Ishikawa (cell line): ENCODE results near the gene SLIT3.

ENCODE experiments used
- EGR1 ChIP-seq: IDR thresholded peaks from 2 replicates; pipeline ENCODE4 v1.6.1; 2012
- YY1 ChIP-seq: IDR thresholded peaks from 2 replicates; pipeline ENCODE4 v1.6.1; 2012; ENCODE audit warnings: low read depth
- TF ChIP-seq, protein P1 (sequence below): IDR thresholded peaks from 2 replicates; pipeline ENCODE4 v1.6.1; 2012

DNA sequence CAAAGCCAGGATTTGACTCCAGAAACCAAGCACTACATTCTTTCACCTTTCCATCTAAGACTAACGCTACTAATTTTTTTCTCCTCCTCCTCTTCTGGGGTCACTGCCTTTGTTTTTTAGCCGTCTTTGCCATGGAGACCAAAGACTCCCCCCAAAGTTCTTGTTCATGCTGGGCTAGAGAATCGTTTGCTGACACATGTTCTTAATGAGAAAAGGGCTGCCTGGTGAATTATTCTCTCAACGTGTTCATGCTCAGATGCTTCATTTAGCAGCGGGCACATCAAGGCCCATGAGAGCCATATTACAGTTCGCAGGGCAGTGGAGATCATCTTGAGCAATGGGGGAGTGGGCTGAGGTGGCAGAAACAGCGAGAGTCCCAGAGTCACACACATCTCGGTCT lies 134.9 kb downstream of the SLIT3 start:
- TF ChIP-seq EGR1 (no peak), YY1 (no peak)
- TF ChIP-seq, protein P1, sequence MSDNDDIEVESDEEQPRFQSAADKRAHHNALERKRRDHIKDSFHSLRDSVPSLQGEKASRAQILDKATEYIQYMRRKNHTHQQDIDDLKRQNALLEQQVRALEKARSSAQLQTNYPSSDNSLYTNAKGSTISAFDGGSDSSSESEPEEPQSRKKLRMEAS, result no peak
